Heart right ventricle (tissue), 16 donors: Measurements from ENCODE around the gene RPS6KA1. TPM values are rescaled to one million over a fixed set of nuclear protein-coding genes. Genes with fewer than 3 reads are reported as not detected.
A peak's percentile ranks its signal among the peaks of the same experiment; 100 is the strongest.

Experiments
- ATAC-seq, 8 donors: fragments of 200-7000 bp; cut with Tn5 transposase; one replicate each; pipeline ENCODE4 v1.9.1; 2020; ENCODE audit warnings: mild to moderate bottlenecking in 8 of 8, moderate library complexity in 8 of 8, moderate number of reproducible peaks in 1 of 8
- DNase-seq, 2 donors: peaks; one replicate each; pipeline ENCODE4 v3.0.0-alpha.2; 2020
- H3K27ac ChIP-seq, 10 donors: fragments of 200-600 bp; sonication (generic) in 2 of 10; one replicate each; pipeline versions ENCODE4 v1.5.0 to v1.8.0; 2020 to 2022; ENCODE audit warnings: mild to moderate bottlenecking in 3 of 10
- H3K27me3 ChIP-seq, 7 donors: fragments of 200-600 bp; one replicate each; pipeline ENCODE4 v1.8.0; 2021 to 2022; ENCODE audit warnings: mild to moderate bottlenecking in 2 of 7
- H3K36me3 ChIP-seq, 9 donors: fragments of 200-600 bp; sonication (generic) in 1 of 9; one replicate each; pipeline versions ENCODE4 v1.5.0 to v1.8.0; 2020 to 2022; ENCODE audit warnings: mild to moderate bottlenecking in 2 of 9
- H3K4me1 ChIP-seq, 9 donors: fragments of 200-600 bp; sonication (generic) in 1 of 9; one replicate each; pipeline versions ENCODE4 v1.5.0 to v1.8.0; 2020 to 2022; ENCODE audit warnings: mild to moderate bottlenecking in 4 of 9
- H3K4me3 ChIP-seq, 10 donors: fragments of 200-600 bp; sonication (generic) in 2 of 10; one replicate each; pipeline versions ENCODE4 v1.5.0 to v1.8.0; 2020 to 2022; ENCODE audit warnings: mild to moderate bottlenecking in 7 of 10, moderate library complexity in 2 of 10
- H3K9me3 ChIP-seq, 11 donors: fragments of 200-600 bp in 10 of 11; sonication (generic) in 2 of 11; one replicate each; pipeline versions ENCODE4 v1.5.0 to v1.8.0; 2013 to 2022; ENCODE audit warnings: mild to moderate bottlenecking in 2 of 11, control low read depth in 1 of 11, moderate library complexity in 1 of 11
- CTCF ChIP-seq, 9 donors: fragments of 200-600 bp; sonication (generic) in 2 of 9; IDR thresholded peaks; one replicate each; pipeline versions ENCODE4 v1.5.0 to v1.8.0; 2021 to 2022; ENCODE audit warnings: antibody characterized with exemption in 9 of 9, mild to moderate bottlenecking in 5 of 9, moderate library complexity in 1 of 9
- WGBS, 2 donors: extraction: QIAGEN DNeasy Blood & Tissue Kit; methylation state at CpG; one replicate each; pipeline ENCODE4 v1.1.7; 2013; ENCODE audit warnings: inconsistent platforms in 1 of 2; 5-methylcytosine and 5-hydroxymethylcytosine counted together
- intact Hi-C, 10 donors: fragments of 100-400 bp; cut with DNase I; formaldehyde crosslinking; loops; one replicate each; pipeline versions ENCODE4 v1.11.1 to v1.14.2; 2022
- polyA plus RNA-seq, 2 donors: library from polyadenylated mRNA; stranded (reverse); fragments of 200-250 nt; gene quantifications; one replicate each; pipeline ENCODE4 v1.2.3, GENCODE V29; 2013
- total RNA-seq, 10 donors: library from RNA; stranded (reverse); fragmentation: NEBNext Ultra II Directional in 3 of 10; extraction: Animal tissue kit (Norgen Biotek cat#: 25700) in 3 of 10; gene quantifications; one replicate each; pipeline versions ENCODE4 v1.2.1 to v1.2.4, GENCODE V29; 2021 to 2023
- donor health status: Arrhythmogenic right ventricular cardiomyopathy.
- donor health status: ischemic (EF 13 %, LVEDD 7.1; RV severe dilation, severe dysfunction).
- donor health status: healthy with polysubstance abuse.
- donor health status: DM: no; HTN: yes; CAD: no.
- donor health status: DM: no; HTN: no; CAD: no.
- donor health status: ischemic (EF 25% LVEDD 6.9; RV normal size, moderate dysfunction).
- donor health status: ischemic (EF 25% LVEDD 5.7; RV mildly dilated, moderate dysfunction).
- donor health status: healthy.
- donor health status: DM: yes; HTN: yes; CAD: no.
- donor health status: Ischemic cardiomyopathy.
- donor health status: ischemic (EF 35%, LVEDD 5.7; RV mildly dilated, moderate dysfunction).
- donor health status: nonischemic (EF 11% LVEDD 7.7; RV severe dilation, severe dysfunction).
- donor health status: DM: yes; HTN: yes; CAD: no.
- donor health status: PGD.
- donor health status: ischemic (EF 29% LVEDD 5.4; RV normal size, mild dysfunction).
- donor health status: nonischemic (EF 23%, LVEDD 6.1; RV moderate dilation, normal function).

Gene RPS6KA1
- total and polyA plus RNA-seq, 12 donors, result 1.4 to 12.2 (median 2.8) TPM

GRCh38 chr1:26530895-26531598 is 1.5 kb downstream of the RPS6KA1 start:
- WGBS, 2 donors, result 81 to 83% methylated on average over 9 of the region's 9 CpGs
- TF ChIP-seq CTCF (IDR thresholded peaks at IDR 0.05), result peak in 2 of 9 donors; percentile 11 to 17
- DNase-seq, result no peak
- Histone ChIP-seq H3K36me3 (no peaks in the 10 kb centered on the region), H3K4me1 (peaks cover 0 to 25% (median 11%) of the 10 kb centered on the region in 9 donors), H3K27me3 (no peaks in the 10 kb centered on the region), H3K27ac (no peak overlapping the region), H3K4me3 (peak overlapping the region in 3 of 10 donors; percentile 57 to 71 (median 65)), H3K9me3 (no peaks in the 10 kb centered on the region)
- intact Hi-C loops, result no loop called here
- ATAC-seq, result peak in 2 of 8 donors; percentile 32 to 33

GRCh38 chr1:26531651-26532131 is 2.1 kb downstream of the RPS6KA1 start:
- Histone ChIP-seq H3K27me3 (no peaks in the 10 kb centered on the region), H3K27ac (no peak overlapping the region), H3K4me1 (peaks cover 0 to 25% (median 11%) of the 10 kb centered on the region in 9 donors), H3K4me3 (no peak overlapping the region), H3K9me3 (no peaks in the 10 kb centered on the region), H3K36me3 (no peaks in the 10 kb centered on the region)
- intact Hi-C loops, result no loop called here
- ATAC-seq, result no peak
- no peak for TF ChIP-seq CTCF (IDR thresholded peaks at IDR 0.05)
- 91 to 94% methylated on average over 12 of the region's 12 CpGs for WGBS, 2 donors
- no peak for DNase-seq

GRCh38 chr1:26533951-26534509 is 4.5 kb downstream of the RPS6KA1 start:
- no peak for ATAC-seq
- no peak for TF ChIP-seq CTCF (IDR thresholded peaks at IDR 0.05)
- Histone ChIP-seq H3K4me3 (no peak overlapping the region), H3K27ac (no peak overlapping the region), H3K9me3 (no peaks in the 10 kb centered on the region), H3K36me3 (no peaks in the 10 kb centered on the region), H3K27me3 (no peaks in the 10 kb centered on the region), H3K4me1 (peaks cover 0 to 39% (median 11%) of the 10 kb centered on the region in 9 donors)
- 74 to 75% methylated on average over 5 of the region's 5 CpGs for WGBS, 2 donors
- intact Hi-C loops, result no loop called here
- no peak for DNase-seq

GRCh38 chr1:26535201-26535600 is 5.6 kb downstream of the RPS6KA1 start:
- Histone ChIP-seq H3K4me3 (no peak overlapping the region), H3K27ac (no peak overlapping the region), H3K9me3 (no peaks in the 10 kb centered on the region), H3K36me3 (no peaks in the 10 kb centered on the region), H3K27me3 (no peaks in the 10 kb centered on the region), H3K4me1 (peaks cover 0 to 46% (median 15%) of the 10 kb centered on the region in 9 donors)
- intact Hi-C loops, result no loop called here
- DNase-seq, result no peak
- no peak for TF ChIP-seq CTCF (IDR thresholded peaks at IDR 0.05)
- ATAC-seq, result no peak
- 34 to 50% methylated on average over 1 of the region's 1 CpG for WGBS, 2 donors
